Measurements from ENCODE around the gene BAG5. TPM values are rescaled to one million over a fixed set of nuclear protein-coding genes. Genes with fewer than 3 reads are reported as not detected.
"Not testable (repeated sequence)": the region's sequence is repeated elsewhere in the genome, so short reads cannot be mapped to it uniquely, and the experiment has no call there.

Gene BAG5, protein sequence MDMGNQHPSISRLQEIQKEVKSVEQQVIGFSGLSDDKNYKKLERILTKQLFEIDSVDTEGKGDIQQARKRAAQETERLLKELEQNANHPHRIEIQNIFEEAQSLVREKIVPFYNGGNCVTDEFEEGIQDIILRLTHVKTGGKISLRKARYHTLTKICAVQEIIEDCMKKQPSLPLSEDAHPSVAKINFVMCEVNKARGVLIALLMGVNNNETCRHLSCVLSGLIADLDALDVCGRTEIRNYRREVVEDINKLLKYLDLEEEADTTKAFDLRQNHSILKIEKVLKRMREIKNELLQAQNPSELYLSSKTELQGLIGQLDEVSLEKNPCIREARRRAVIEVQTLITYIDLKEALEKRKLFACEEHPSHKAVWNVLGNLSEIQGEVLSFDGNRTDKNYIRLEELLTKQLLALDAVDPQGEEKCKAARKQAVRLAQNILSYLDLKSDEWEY
- 10 to 100 TPM; 41.1 to 46.9 TPM for total RNA-seq
- 10 to 100 TPM; 39.0 to 48.5 (median 47.5) TPM for polyA plus RNA-seq
- 86.7 to 119 (median 102) reads per million in 6 experiments for total RNA-seq

DNA sequence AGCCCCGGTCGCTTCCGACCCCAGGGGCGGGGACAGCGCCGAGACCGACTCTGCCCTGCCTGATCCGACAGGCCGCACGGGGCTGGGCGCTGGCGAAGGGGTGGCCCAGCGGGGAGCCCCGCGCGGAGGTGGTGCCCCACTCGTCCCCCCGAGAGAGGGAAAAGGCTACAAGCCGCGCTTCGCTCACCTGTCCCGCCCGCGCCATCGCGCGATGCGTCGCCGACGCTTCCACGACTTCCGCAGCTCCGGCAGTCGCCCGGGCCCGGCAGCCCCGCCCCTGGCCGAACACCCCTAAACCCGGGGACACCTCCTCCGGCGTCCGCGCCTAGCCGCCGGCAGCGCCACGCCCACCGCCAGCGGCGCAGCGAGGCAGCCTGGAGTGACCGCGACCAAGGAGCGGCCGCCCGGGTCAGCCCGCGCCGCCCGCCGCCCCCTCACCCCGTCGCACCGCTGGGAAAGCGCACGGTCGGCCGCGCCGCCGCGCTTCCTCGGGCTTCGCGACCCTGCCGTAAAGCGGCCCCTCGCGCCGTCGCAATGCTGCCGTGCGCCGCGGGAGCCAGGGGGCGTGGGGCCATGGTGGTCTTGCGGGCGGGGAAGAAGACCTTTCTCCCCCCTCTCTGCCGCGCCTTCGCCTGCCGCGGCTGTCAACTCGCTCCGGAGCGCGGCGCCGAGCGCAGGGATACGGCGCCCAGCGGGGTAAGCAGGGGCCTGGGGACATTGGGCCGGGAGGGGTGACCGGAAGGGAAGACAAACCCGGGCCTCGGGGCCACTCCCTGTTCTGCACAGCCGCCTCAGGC is at the start of gene BAG5, which contains the start of gene COA8:
Gene BAG5, minus strand, starts transcription at position 229 of the 797 bp plus-strand sequence. CDS start 1,493 bp downstream, outside the sequence.
Gene COA8, plus strand, starts transcription at position 532 of the 797 bp plus-strand sequence. Its CDS starts 42 bp downstream, at position 574.
- Mint-ChIP-seq H3K27ac (peak within 1 kb of the TSS; percentile 91 to 96 (median 94)), H3K9me3 (no peaks in the 10 kb centered on the region), H3K4me3 (peak within 1 kb of the TSS; percentile 87 to 98 (median 94)), H3K4me1 (peaks cover 22 to 73% (median 52%) of the 10 kb centered on the region in 4 donors), H3K27me3 (no peaks in the 10 kb centered on the region), H3K36me3 (peaks cover 0 to 39% (median 6%) of the 10 kb centered on the region in 3 donors)
- POLR2A ChIA-PET, result interaction anchor here (1.1 to 2.4 kb wide), 9 partner anchors 11 to 229 kb away, joined by 4 to 15 read pairs (median 8); partner anchors contain the start of genes EIF5, KLC1 and MARK3
- ATAC-seq (peak; percentile 87), DNase-seq (peak; percentile 77 to 97 (median 86))

DNA sequence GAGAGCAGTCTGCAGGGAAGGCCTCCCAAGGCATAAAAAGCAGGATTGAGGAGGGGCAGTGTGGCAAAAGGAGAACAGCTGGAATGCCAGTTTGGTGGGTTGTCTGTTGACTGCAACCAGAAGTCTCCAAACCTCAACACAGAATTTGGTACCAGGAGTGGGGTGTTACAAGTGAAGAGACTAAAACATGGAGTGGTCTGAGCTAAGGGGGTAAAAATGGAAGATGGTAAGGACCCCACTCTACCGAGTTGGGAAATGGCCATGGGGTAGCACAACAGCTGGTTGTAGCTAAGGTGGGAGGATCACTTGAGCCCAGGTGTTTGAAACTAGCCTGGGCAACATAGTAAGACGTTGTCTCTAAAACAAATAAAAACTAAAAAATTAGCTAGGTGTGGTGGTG is 48.8 kb upstream of the BAG5 start:
- peaks cover 7 to 22% (median 10%) of the 10 kb centered on the region in 5 donors for H3K27me3 Mint-ChIP-seq
- DNase-seq (no peak), ATAC-seq (no peak)
- no peak overlapping the region for H3K27ac Mint-ChIP-seq
- H3K9me3 Mint-ChIP-seq, result peaks cover 0 to 19% (median 12%) of the 10 kb centered on the region in 9 donors
- H3K4me3 Mint-ChIP-seq, result no peak overlapping the region
- H3K36me3 Mint-ChIP-seq, result peaks cover 0 to 15% (median 8%) of the 10 kb centered on the region in 3 donors
- peaks cover 16 to 25% (median 21%) of the 10 kb centered on the region in 4 donors for H3K4me1 Mint-ChIP-seq
- POLR2A ChIA-PET, result no interaction called here

DNA sequence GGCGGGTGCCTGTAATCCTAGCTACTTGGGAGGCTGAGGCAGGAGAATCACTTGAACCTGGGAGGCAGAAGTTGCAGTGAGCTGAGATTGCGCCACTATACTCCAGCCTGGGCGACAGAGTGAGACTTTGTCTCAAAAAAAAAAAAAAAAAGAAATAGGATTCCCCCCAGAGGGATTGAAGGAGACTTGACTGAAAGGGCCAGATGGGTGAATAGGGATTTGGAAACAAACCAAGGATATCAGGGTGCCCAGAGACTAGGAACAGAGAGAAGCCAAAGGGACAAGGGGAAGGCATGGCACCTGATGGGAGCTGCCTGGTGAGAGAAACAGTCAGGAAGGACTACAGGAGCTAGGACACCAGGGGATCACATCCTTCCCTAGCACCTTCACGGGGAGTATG is 46.6 kb upstream of the BAG5 start:
- peaks cover 0 to 15% (median 8%) of the 10 kb centered on the region in 3 donors for H3K36me3 Mint-ChIP-seq
- peaks cover 7 to 22% (median 10%) of the 10 kb centered on the region in 5 donors for H3K27me3 Mint-ChIP-seq
- H3K4me3 Mint-ChIP-seq, result peak overlapping the region in 2 of 10 donors; percentile 12 to 33
- peaks cover 18 to 27% (median 22%) of the 10 kb centered on the region in 4 donors for H3K4me1 Mint-ChIP-seq
- peaks cover 0 to 19% (median 12%) of the 10 kb centered on the region in 9 donors for H3K9me3 Mint-ChIP-seq
- ATAC-seq, DNase-seq, H3K27ac Mint-ChIP-seq: not testable (repeated sequence)
- POLR2A ChIA-PET, result interaction anchor here (2.0 kb wide), 1 partner anchor 16 kb away, joined by 6 read pairs; no protein-coding TSS in a partner anchor

GRCh38 chr14:103607822-103608221 is 45.4 kb upstream of the BAG5 start:
- POLR2A ChIA-PET, result interaction anchor here (0.6 to 2.0 kb wide), 3 partner anchors 8 to 27 kb away, joined by 3 to 6 read pairs (median 4); no protein-coding TSS in a partner anchor
- DNase-seq (no peak), ATAC-seq (peak; percentile 13 to 17)
- Mint-ChIP-seq H3K27me3 (peaks cover 7 to 22% (median 10%) of the 10 kb centered on the region in 5 donors), H3K4me1 (peaks cover 18 to 27% (median 22%) of the 10 kb centered on the region in 4 donors), H3K4me3 (peak overlapping the region; percentile 64 to 90 (median 86)), H3K36me3 (peaks cover 0 to 11% (median 8%) of the 10 kb centered on the region in 3 donors), H3K27ac (peak overlapping the region in 5 of 10 donors; percentile 24 to 78 (median 60)), H3K9me3 (peaks cover 0 to 19% (median 12%) of the 10 kb centered on the region in 9 donors)

DNA sequence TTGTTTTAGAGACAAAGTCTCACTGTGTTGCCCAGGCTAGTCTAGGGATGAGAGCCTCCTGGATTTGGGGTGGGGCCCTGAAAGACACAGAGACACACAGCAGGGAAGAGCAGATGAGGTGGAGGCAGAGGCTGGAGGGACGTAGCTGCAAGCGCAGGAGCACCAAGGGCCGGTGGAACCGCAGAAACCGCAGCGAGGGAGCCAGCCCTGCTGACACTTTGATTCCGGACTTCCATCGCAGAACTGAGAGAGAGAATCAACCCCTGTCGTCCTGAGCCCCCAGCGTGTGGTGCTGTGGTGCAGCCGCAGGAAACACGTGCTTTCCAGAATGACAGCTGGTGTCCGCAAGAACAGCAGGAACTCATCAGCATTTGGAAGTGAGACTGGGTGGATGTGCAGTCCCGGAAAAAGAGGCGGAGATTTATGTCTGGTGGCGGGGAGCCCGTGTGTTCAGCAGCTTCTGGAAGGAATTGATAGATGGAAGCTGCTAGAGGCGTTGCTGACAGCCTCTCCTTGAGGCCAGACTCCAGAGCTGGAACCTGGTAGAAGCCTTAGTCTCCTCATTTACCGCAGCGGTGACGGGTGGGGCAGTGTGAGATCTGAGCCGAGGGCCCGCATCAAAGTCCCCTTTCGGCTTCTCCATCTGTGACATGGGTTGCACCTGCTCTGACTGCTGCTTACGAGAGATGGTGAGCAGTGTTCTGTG is 44.7 kb upstream of the BAG5 start:
- DNase-seq (peak in 9 of 10 donors; percentile 27 to 78 (median 47)), ATAC-seq (peak; percentile 86 to 87)
- Mint-ChIP-seq H3K36me3 (peaks cover 0 to 11% (median 8%) of the 10 kb centered on the region in 3 donors), H3K4me3 (peak overlapping the region; percentile 64 to 90 (median 86)), H3K4me1 (peaks cover 18 to 27% (median 22%) of the 10 kb centered on the region in 4 donors), H3K27ac (peak overlapping the region; percentile 39 to 90 (median 80)), H3K9me3 (peaks cover 0 to 19% (median 12%) of the 10 kb centered on the region in 9 donors), H3K27me3 (peaks cover 7 to 22% (median 10%) of the 10 kb centered on the region in 5 donors)
- POLR2A ChIA-PET, result interaction anchor here (0.5 to 2.0 kb wide), 5 partner anchors 18 to 1570 kb away, joined by 3 to 6 read pairs (median 3); no protein-coding TSS in a partner anchor

GRCh38 chr14:103604620-103605019 is 42.2 kb upstream of the BAG5 start:
- POLR2A ChIA-PET, result no interaction called here
- Mint-ChIP-seq H3K27ac (peak overlapping the region in 2 of 10 donors; percentile 12 to 13), H3K27me3 (peaks cover 0 to 14% (median 5%) of the 10 kb centered on the region in 5 donors), H3K36me3 (no peaks in the 10 kb centered on the region), H3K4me1 (peaks cover 18 to 27% (median 22%) of the 10 kb centered on the region in 4 donors), H3K9me3 (peaks cover 0 to 1% (median 0%) of the 10 kb centered on the region in 9 donors), H3K4me3 (no peak overlapping the region)
- ATAC-seq (no peak), DNase-seq (no peak)

GRCh38 chr14:103600503-103600902 is 38.0 kb upstream of the BAG5 start:
- POLR2A ChIA-PET, result interaction anchor here (0.6 kb wide), 1 partner anchor 9 kb away, joined by 5 read pairs; no protein-coding TSS in a partner anchor
- no peak overlapping the region for H3K4me3 Mint-ChIP-seq
- no peak overlapping the region for H3K27ac Mint-ChIP-seq
- ATAC-seq (no peak), DNase-seq (no peak)
- peaks cover 0 to 2% (median 0%) of the 10 kb centered on the region in 4 donors for H3K4me1 Mint-ChIP-seq
- H3K36me3 Mint-ChIP-seq, result no peaks in the 10 kb centered on the region
- H3K27me3 Mint-ChIP-seq, result no peaks in the 10 kb centered on the region
- H3K9me3 Mint-ChIP-seq, result no peaks in the 10 kb centered on the region

GRCh38 chr14:103597623-103598377 is 35.3 kb upstream of the BAG5 start:
- no peaks in the 10 kb centered on the region for H3K36me3 Mint-ChIP-seq
- POLR2A ChIA-PET, result no interaction called here

DNA sequence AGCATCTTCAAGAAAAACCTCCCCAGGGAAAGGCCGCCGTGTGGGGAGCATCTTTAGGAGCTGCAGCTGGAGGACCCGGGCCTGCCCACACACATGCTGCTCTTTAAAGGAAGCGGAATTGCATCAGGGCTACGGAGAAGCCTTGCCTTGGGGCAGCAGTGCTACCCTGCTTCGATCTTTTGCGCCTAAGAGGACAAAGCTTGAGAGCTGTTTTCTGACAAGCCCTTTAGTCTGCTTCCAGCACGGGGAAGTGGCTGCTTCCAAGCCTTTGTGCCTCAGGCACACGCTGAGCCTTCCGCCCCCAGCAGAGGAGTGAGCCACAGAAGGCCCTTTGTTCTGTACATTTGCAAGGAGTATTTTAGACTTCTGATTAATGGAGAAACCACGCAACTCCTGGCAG is 31.8 kb upstream of the BAG5 start:
- POLR2A ChIA-PET, result no interaction called here
- no peak for ATAC-seq
- H3K4me3 Mint-ChIP-seq, result no peak overlapping the region
- H3K9me3 Mint-ChIP-seq, result no peaks in the 10 kb centered on the region
- H3K27ac Mint-ChIP-seq, result peak overlapping the region in 1 of 10 donors; percentile 58
- no peak for DNase-seq
- H3K4me1 Mint-ChIP-seq, result peaks cover 0 to 1% (median 0%) of the 10 kb centered on the region in 4 donors
- peaks cover 0 to 13% (median 0%) of the 10 kb centered on the region in 3 donors for H3K36me3 Mint-ChIP-seq
- no peaks in the 10 kb centered on the region for H3K27me3 Mint-ChIP-seq

More at GRCh38 chr14:103597623-103598377, 35.3 kb upstream of the BAG5 start:
- Mint-ChIP-seq H3K9me3 (no peaks in the 10 kb centered on the region), H3K4me3 (no peak overlapping the region), H3K4me1 (no peaks in the 10 kb centered on the region), H3K27me3 (no peaks in the 10 kb centered on the region), H3K27ac (peak overlapping the region in 1 of 10 donors; percentile 21)
- ATAC-seq, result no peak
- no peak for DNase-seq

GRCh38 chr14:103593577-103593976 is 31.1 kb upstream of the BAG5 start:
- peak overlapping the region in 1 of 10 donors; percentile 46 for H3K27ac Mint-ChIP-seq

More at GRCh38 chr14:103593577-103593976, 31.1 kb upstream of the BAG5 start:
- DNase-seq (no peak), ATAC-seq (no peak)
- Mint-ChIP-seq H3K4me1 (peaks cover 0 to 2% (median under 1%) of the 10 kb centered on the region in 4 donors), H3K27me3 (no peaks in the 10 kb centered on the region), H3K9me3 (no peaks in the 10 kb centered on the region), H3K36me3 (peaks cover 0 to 18% (median 0%) of the 10 kb centered on the region in 3 donors), H3K4me3 (peak overlapping the region in 2 of 10 donors; percentile 20 to 55)
- POLR2A ChIA-PET, result interaction anchor here (0.7 kb wide), 2 partner anchors 10 to 28 kb away, joined by 3 to 6 read pairs; no protein-coding TSS in a partner anchor

All from naive thymus-derived CD8-positive, alpha-beta T cell (primary cell).